Gastrocnemius medialis (tissue), 4 donors: ENCODE data around the gene SLC17A7. TPM values are rescaled to one million over a fixed set of nuclear protein-coding genes. Genes with fewer than 3 reads are reported as not detected.

Experiments used
- ATAC-seq, 2 donors: fragments of 150-250 bp; one replicate each; pipeline ENCODE4 v1.9.1; 2016
- DNase-seq, 2 donors: peaks; one replicate each; pipeline ENCODE4 v3.0.0-alpha.2; 2019
- H3K27ac ChIP-seq, 4 donors: fragments of 200-600 bp; sonication (generic); 1 replicate in 1 of 4; 2 replicates in 3 of 4; pipeline ENCODE4 v1.5.1; 2016 to 2018; ENCODE audit warnings: mild to moderate bottlenecking in 2 of 4, moderate library complexity in 1 of 4
- H3K27me3 ChIP-seq, 3 donors: fragments of 200-600 bp; sonication (generic) in 2 of 3; 1 replicate in 1 of 3; 2 replicates in 2 of 3; pipeline versions ENCODE4 v1.5.1 to v1.6.0; 2016 to 2019; ENCODE audit warnings: mild to moderate bottlenecking in 1 of 3, moderate library complexity in 1 of 3
- H3K36me3 ChIP-seq, 2 donors: fragments of 200-600 bp; sonication (generic) in 1 of 2; one replicate each; pipeline ENCODE4 v1.5.1; 2017 to 2018
- H3K4me1 ChIP-seq, 2 donors: fragments of 200-600 bp; sonication (generic) in 1 of 2; one replicate each; pipeline ENCODE4 v1.5.1; 2016 to 2017; ENCODE audit warnings: mild to moderate bottlenecking in 2 of 2
- H3K4me3 ChIP-seq, 4 donors: fragments of 200-600 bp; sonication (generic) in 3 of 4; 1 replicate in 1 of 4; 2 replicates in 3 of 4; pipeline ENCODE4 v1.5.1; 2016 to 2019; ENCODE audit warnings: mild to moderate bottlenecking in 2 of 4
- H3K9me3 ChIP-seq, 3 donors: fragments of 200-600 bp; sonication (generic) in 2 of 3; 1 replicate in 1 of 3; 2 replicates in 2 of 3; pipeline ENCODE4 v1.5.1; 2016 to 2019
- CTCF ChIP-seq, 5 experiments: fragments of 450-650 bp in 3 of 5; fragments of 200-600 bp in 2 of 5; sonication (generic) in 2 of 5; IDR thresholded peaks in 4 of 5; conservative IDR thresholded peaks in 1 of 5; 1 replicate in 4 of 5; 2 replicates in 1 of 5; pipeline ENCODE4 v1.5.1; 2016 to 2019; ENCODE audit warnings: antibody characterized with exemption in 5 of 5, mild to moderate bottlenecking in 3 of 5, moderate library complexity in 3 of 5
- POLR2A ChIP-seq, 2 donors: fragments of 450-650 bp; IDR thresholded peaks; one replicate each; pipeline ENCODE4 v1.6.1; 2017; ENCODE audit warnings: antibody characterized with exemption in 2 of 2, mild to moderate bottlenecking in 2 of 2, moderate library complexity in 2 of 2
- in situ Hi-C, 4 donors: fragments of 200-750 bp; cut with MboI; loops; one replicate each; pipeline versions ENCODE4 v1.15.0 to v1.8.0; 2017; ENCODE audit warnings: low sequenced_read_pairs in 4 of 4
- intact Hi-C: fragments of 100-400 bp; cut with DNase I; formaldehyde crosslinking; loops from one replicate; pipeline ENCODE4 v1.15.1; 2023; ENCODE audit warnings: low total_unique reads
- total RNA-seq, 4 donors: library from RNA; depleted of rRNA; stranded (reverse); fragments of >200 nt; gene quantifications; one replicate each; pipeline versions ENCODE4 v1.1.0 to v1.2.3, GENCODE V29; 2016

SLC17A7 gene
- total RNA-seq, 4 donors from 2014 or later = 0.24 to 1.6 (median 0.33) TPM

- in situ Hi-C loops = no loop called here
- intact Hi-C loops = no loop called here
- no peak for TF ChIP-seq POLR2A (IDR thresholded peaks at IDR 0.05)
- TF ChIP-seq CTCF (IDR thresholded peaks at IDR 0.05 in 4 of 5, conservative IDR thresholded peaks at IDR 0.05 in 1 of 5) = no peak
- H3K9me3 ChIP-seq = no peaks in the 10 kb centered on the region
- ATAC-seq (no peak), DNase-seq (no peak)
- peaks cover 7 to 17% (median 9%) of the 10 kb centered on the region in 3 donors for H3K27me3 ChIP-seq
- H3K36me3 ChIP-seq = no peaks in the 10 kb centered on the region
- no peak overlapping the region for H3K27ac ChIP-seq
- no peak overlapping the region for H3K4me3 ChIP-seq
- H3K4me1 ChIP-seq = no peaks in the 10 kb centered on the region
These were observed 28.0 kb downstream of the SLC17A7 start for GRCh38 chr19:49413348-49413747.

DNA sequence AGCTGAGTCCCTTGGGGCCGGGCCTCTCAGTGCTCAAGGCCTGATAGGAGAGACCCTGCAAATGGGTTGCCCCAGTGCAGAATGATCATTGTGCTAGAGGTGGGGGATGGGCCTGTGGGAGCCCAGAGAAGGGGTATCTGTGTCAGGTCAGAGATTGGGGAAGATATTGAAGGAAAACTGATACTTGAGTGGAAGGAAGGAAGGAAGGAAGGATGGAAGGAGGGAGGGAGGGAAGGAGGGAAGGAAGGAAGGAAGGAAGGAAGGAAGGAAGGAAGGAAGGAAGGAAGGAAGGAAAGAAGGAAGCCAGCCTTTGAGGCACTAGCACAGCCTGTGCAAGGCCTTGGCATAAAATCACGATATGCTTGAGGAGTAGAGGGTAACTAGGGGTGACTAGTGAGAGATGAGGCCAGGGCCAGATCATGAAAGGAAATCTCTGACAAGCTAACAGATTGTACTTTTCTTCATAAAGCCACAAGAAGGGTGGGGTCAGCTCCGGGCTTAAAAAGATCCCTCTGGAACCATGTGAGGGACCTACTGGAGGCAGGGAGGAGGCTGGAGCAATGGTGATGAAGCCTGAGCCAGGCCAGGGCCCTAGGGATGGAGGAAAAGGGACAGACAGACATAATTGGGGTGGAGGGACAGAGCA, 29.5 kb downstream of the SLC17A7 start:
- Histone ChIP-seq H3K4me1 (no peaks in the 10 kb centered on the region), H3K27me3 (peaks cover 0 to 4% (median under 1%) of the 10 kb centered on the region in 3 donors), H3K4me3 (no peak overlapping the region), H3K27ac (no peak overlapping the region), H3K36me3 (no peaks in the 10 kb centered on the region), H3K9me3 (no peaks in the 10 kb centered on the region)
- TF ChIP-seq CTCF (IDR thresholded peaks at IDR 0.05 in 4 of 5, conservative IDR thresholded peaks at IDR 0.05 in 1 of 5) (no peak), POLR2A (IDR thresholded peaks at IDR 0.05) (no peak)
- in situ Hi-C loops (no loop called here), intact Hi-C loops (no loop called here)
- DNase-seq (no peak), ATAC-seq (no peak)

GRCh38 chr19:49409441-49410029, 31.8 kb downstream of the SLC17A7 start:
- DNase-seq (no peak), ATAC-seq (no peak)
- in situ Hi-C loops (no loop called here), intact Hi-C loops (no loop called here)
- Histone ChIP-seq H3K9me3 (no peaks in the 10 kb centered on the region), H3K36me3 (no peaks in the 10 kb centered on the region), H3K4me3 (no peak overlapping the region), H3K4me1 (no peaks in the 10 kb centered on the region), H3K27ac (no peak overlapping the region), H3K27me3 (no peaks in the 10 kb centered on the region)
- TF ChIP-seq CTCF (IDR thresholded peaks at IDR 0.05 in 4 of 5, conservative IDR thresholded peaks at IDR 0.05 in 1 of 5) (no peak), POLR2A (IDR thresholded peaks at IDR 0.05) (no peak)

DNA sequence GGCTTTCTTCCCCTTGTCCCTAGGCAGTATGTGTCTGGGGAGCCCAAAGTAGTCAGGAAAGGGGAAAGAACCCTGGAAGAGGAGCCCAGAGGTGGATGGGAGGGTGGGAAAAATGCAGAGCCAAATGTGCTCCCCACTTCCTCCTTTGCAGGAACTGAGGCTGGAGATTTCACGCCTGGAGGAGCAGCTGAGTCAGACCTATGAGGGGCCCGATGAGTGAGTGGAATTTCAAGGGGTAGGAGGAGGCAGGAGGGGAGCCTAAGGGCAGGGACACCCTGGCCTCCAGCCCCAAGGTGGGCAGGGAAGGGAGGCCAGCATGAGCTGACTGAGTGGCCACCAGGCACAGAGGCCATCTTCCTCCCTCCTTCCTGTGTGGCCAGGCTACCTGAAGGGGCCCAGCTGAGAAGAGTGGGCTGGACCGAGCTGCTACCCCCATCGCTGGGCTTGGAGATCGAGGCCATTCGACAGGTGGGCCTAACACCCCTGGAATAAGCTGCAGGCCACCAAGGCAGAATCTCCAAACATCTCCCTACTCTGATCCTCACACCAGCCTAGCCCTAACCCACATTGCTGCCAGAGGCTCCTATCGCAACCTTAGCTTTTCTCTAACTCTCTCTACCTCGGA, 32.4 kb downstream of the SLC17A7 start:
- intact Hi-C loops = no loop called here
- Histone ChIP-seq H3K9me3 (no peaks in the 10 kb centered on the region), H3K27me3 (no peaks in the 10 kb centered on the region), H3K4me1 (no peaks in the 10 kb centered on the region), H3K27ac (no peak overlapping the region), H3K36me3 (no peaks in the 10 kb centered on the region), H3K4me3 (no peak overlapping the region)
- DNase-seq (no peak), ATAC-seq (no peak)
- TF ChIP-seq POLR2A (IDR thresholded peaks at IDR 0.05) = no peak
- TF ChIP-seq CTCF (IDR thresholded peaks at IDR 0.05 in 4 of 5, conservative IDR thresholded peaks at IDR 0.05 in 1 of 5) = no peak
- in situ Hi-C loops = no loop called here
